H7 (cell line): ENCODE measurements around the gene ZNF764. TPM values are rescaled to one million over a fixed set of nuclear protein-coding genes. Genes with fewer than 3 reads are reported as not detected.

Experiments used
- DNase-seq: peaks from one replicate; pipeline ENCODE4 v3.0.0; 2012
- H3K27me3 ChIP-seq: 2 replicates; pipeline ENCODE4 v1.6.0; 2011; ENCODE audit warnings: mild to moderate bottlenecking, low read length; ENCODE audit not compliant: control insufficient read depth, insufficient read depth
- H3K36me3 ChIP-seq: replicated peaks from 2 replicates; pipeline ENCODE4 v1.5.1; 2011; ENCODE audit warnings: low read length; ENCODE audit not compliant: control insufficient read depth, insufficient read depth
- H3K4me3 ChIP-seq: 2 replicates; pipeline ENCODE4 v1.5.1; 2011; ENCODE audit warnings: low read depth, mild to moderate bottlenecking, control low read depth, low read length, moderate library complexity; ENCODE audit not compliant: insufficient read depth
- total RNA-seq: library from RNA; depleted of rRNA; stranded (reverse); fragments of >200 nt; shearing (Covaris generic); gene quantifications from 2 replicates; pipeline ENCODE4 v1.2.3, GENCODE V29; 2014

ZNF764 gene
- total RNA-seq, 1 experiment from 2014 or later, result 10.2 TPM

DNA sequence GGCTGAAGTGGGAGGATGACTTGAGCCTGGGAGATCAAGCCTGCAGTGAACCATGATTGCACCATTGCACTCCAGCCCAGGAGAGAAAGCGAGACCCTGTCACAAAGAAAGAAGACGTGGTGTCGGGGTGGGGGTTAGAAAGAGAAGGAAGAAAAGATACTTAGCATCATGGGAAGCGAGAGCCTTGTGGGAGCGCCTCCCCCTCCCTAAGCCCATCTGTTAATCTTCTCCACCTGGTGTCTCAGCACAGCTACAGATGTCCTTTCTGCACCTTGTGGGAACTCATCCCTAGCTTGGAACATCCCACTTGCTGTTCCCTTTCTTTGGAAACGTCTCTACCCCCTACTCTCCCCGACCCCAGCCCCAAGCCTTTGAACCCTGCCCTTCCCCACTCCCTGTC lies 7.4 kb upstream of the ZNF764 start:
- H3K4me3 ChIP-seq, result no peak overlapping the region
- no peak for DNase-seq
- H3K27me3 ChIP-seq, result no peaks in the 10 kb centered on the region

GRCh38 chr16:30562021-30562420 lies 3.8 kb upstream of the ZNF764 start:
- H3K36me3 ChIP-seq, result no peaks in the 10 kb centered on the region
- DNase-seq, result no peak
- no peaks in the 10 kb centered on the region for H3K27me3 ChIP-seq
- no peak overlapping the region for H3K4me3 ChIP-seq

More for the DNA sequence above, 7.4 kb upstream of the ZNF764 start:
- no peaks in the 10 kb centered on the region for H3K36me3 ChIP-seq

DNA sequence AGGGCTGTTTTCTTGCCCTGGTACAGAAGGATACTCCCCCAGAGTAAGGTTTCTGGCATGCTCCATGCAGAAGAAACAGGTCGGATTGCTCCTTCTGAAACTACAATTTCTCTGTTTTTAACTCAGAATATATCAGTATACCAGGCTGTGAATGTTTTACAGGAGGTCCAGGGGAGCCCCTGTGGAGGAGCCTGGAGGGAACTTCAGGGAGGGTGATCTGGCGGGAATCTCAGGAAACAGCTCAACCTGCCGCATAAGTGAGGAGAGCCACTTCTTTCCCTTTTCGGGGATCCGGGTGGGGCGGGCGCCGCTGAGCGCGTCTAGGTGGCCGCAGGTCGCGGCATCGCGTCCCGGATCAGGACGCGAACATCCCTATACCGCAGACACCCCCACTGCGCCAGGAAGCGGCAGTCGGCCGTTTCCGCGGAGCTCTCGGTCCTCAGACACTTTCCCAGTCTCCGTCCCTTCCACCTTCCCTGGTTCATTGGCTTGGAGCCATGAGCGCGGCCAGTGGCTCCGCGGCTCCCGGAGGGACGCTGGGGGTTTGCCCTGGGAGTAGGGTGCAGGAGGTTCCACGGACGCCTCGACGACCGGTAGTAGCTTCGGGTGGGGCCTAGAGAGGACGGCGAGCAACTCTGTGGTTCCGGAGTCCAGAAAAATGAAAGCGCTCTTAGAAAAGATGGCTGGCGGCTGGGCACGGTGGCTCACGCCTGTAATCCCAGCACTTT lies 3.1 kb upstream of the ZNF764 start:
- DNase-seq, result peak; percentile 76
- no peaks in the 10 kb centered on the region for H3K36me3 ChIP-seq
- no peaks in the 10 kb centered on the region for H3K27me3 ChIP-seq
- H3K4me3 ChIP-seq, result peak overlapping the region; percentile 38; the same call in 1 of the 2 replicates

DNA sequence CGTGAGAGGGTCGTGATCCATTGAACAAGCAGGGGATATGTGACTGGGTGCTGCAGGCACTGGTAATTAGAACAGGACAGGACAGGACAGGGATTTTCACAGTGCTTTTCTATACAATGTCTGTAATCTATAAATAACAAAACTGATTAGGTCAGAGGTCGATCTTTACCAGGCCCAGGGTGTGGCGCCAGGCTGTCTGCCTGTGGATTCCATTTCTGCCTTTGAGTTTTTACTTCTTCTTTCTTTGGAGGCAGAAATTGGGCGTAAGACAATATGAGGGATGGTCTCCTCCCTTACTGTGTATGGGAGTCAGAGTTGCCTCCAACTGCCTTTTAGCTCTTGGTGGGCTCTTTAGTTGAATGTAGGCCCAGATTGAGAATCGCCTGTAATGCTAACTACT lies 1.5 kb upstream of the ZNF764 start:
- H3K27me3 ChIP-seq, result no peaks in the 10 kb centered on the region
- no peak overlapping the region for H3K4me3 ChIP-seq
- DNase-seq, result no peak
- H3K36me3 ChIP-seq, result no peaks in the 10 kb centered on the region; the same call in 1 of the 2 replicates

- Histone ChIP-seq H3K4me3 (peak overlapping the region; percentile 25), H3K27me3 (no peaks in the 10 kb centered on the region), H3K36me3 (no peaks in the 10 kb centered on the region; the same call in 1 of the 2 replicates)
- no peak for DNase-seq
These were observed 709 bp upstream of the ZNF764 start for GRCh38 chr16:30558789-30559377.

- Histone ChIP-seq H3K36me3 (no peaks in the 10 kb centered on the region; the same call in 1 of the 2 replicates), H3K4me3 (peak overlapping the region; percentile 86), H3K27me3 (no peaks in the 10 kb centered on the region)
- DNase-seq, result no peak
These were observed 542 bp downstream of the ZNF764 start for GRCh38 chr16:30557707-30557956.

- H3K27me3 ChIP-seq, result no peaks in the 10 kb centered on the region
- H3K4me3 ChIP-seq, result no peak overlapping the region
- DNase-seq, result peak; percentile 41
- H3K36me3 ChIP-seq, result no peaks in the 10 kb centered on the region; the same call in 1 of the 2 replicates
These were observed 2.1 kb downstream of the ZNF764 start for GRCh38 chr16:30556125-30556473.

GRCh38 chr16:30555315-30556124 lies 2.7 kb downstream of the ZNF764 start:
- H3K36me3 ChIP-seq, result no peaks in the 10 kb centered on the region; the same call in 1 of the 2 replicates
- no peak overlapping the region for H3K4me3 ChIP-seq
- no peak for DNase-seq
- no peaks in the 10 kb centered on the region for H3K27me3 ChIP-seq

DNA sequence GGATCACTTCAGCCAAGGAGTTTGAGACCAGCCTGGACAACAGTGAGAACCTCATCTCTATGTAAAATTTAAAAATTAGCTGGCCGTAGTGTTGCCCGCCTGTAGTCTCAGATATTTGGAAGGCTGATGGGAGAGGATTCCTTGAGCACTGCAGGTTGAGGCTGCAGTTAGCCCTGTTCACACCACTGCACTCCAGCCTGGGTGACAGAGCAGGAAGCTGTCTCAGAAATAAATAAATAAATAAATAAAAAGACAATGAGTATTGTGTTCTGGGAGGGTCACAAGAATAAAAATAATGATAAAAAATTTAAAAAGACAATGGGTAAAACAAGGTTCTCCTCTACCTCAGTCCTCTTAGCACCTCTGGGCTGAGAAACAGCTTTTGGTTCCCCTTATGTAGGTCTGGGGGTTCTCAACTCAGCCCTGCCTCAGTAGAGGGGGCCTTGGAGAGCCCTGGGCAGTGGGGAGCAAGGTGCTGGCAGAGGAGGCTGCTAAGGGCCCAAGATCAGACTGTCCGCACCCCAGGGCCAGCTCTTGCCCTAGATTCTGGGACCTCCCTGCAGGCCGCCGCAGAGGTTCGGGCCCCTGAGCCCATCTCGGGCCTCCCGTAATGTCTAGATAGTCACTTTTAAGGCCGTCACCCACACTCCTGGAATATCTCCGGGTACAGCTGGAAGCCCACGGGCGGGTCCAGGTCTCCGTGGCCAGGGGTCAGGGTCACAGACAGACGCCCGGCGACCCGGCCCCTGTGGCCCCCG lies 3.4 kb downstream of the ZNF764 start:
- no peaks in the 10 kb centered on the region; the same call in 1 of the 2 replicates for H3K36me3 ChIP-seq
- no peaks in the 10 kb centered on the region for H3K27me3 ChIP-seq
- no peak for DNase-seq
- H3K4me3 ChIP-seq, result no peak overlapping the region

DNA sequence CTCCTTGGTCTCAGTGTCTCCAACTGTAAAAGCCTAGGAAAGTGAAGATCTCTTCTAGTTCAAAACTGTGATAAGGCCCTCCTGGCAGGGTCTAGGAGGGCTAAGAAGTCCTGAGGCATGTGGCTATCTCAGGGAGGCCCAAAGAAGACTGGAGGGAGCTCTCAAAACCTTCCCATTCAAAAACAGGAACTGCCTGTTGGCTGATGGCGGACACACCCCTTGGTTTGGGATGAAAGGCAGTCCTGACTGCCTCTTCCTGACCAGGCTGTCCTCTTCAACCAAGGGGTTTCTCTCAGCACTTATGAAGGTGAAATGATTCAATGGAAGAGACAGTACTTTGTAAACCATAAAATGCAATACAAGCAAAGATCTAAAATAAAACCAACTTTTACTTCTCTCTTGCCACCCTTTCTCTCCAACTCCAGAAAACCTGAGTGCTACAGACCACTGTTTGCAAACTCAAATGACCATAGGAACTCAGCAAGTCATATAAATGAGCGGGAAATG lies 4.7 kb downstream of the ZNF764 start:
- H3K36me3 ChIP-seq, result no peaks in the 10 kb centered on the region; the same call in 1 of the 2 replicates
- DNase-seq, result no peak
- H3K4me3 ChIP-seq, result no peak overlapping the region
- no peaks in the 10 kb centered on the region for H3K27me3 ChIP-seq

DNA sequence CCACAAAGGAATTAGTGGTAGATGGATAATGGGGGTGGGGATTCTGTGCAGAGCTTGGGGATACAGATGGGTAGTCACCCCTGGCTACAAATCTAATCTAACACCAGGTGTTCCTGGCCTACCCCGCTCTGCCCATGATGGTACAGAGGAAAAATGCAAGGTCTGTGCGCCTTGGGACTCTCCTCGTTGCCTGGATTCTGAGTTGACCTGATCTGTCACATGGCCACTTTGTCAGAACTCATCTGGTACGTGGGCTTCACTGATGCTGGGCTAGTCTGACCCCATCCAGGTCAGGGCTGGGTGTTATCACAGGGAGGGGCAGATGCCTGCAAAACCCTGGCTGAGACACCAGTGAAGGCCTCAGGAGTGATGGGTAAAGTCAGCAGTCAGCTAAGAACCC lies 5.2 kb downstream of the ZNF764 start:
- no peak for DNase-seq
- Histone ChIP-seq H3K4me3 (no peak overlapping the region), H3K27me3 (no peaks in the 10 kb centered on the region), H3K36me3 (no peaks in the 10 kb centered on the region; the same call in 1 of the 2 replicates)

GRCh38 chr16:30551781-30552180 lies 6.4 kb downstream of the ZNF764 start:
- H3K27me3 ChIP-seq, result no peaks in the 10 kb centered on the region
- DNase-seq, result no peak
- H3K4me3 ChIP-seq, result no peak overlapping the region
- no peaks in the 10 kb centered on the region; the same call in 1 of the 2 replicates for H3K36me3 ChIP-seq

DNA sequence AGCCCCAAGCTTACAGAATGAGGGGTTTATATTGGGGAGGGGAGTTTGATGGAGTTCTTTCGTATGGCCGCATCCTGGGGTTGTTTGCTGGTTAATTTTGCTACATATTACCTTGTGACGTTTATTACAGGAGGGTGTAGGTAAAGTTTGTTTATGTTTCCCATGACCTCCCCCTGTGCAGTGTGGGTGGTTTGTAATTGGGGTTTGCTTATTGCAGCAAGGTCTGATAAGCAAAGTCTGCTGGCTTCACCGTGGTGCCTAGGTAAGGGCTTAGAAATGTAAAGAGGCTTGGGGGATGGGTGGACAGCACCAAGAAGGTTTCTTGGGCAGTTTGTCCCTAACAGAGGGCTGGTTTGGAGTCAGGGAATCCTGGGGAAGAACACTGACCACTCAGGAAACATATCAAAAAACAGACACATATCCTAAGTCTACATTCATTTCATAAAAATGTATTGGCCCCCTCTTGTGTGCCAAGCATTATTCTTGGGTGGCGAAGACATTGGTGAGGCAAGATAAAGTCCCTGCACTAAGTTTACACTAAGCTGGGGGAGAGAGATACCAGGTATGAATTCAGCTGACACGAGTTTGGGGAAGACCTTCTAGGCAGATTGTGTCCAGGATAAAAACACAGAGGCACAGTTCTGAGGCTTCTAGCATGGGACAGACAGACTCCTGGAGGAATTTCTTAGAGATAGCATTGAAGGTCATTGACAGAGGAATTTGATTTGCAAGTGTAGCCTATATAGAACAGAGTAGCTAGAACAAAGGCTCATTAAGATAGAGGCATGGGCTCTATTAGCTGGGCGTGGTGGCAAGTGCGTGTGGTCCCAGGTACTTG lies 9.5 kb downstream of the ZNF764 start:
- Histone ChIP-seq H3K27me3 (no peaks in the 10 kb centered on the region), H3K4me3 (no peak overlapping the region), H3K36me3 (no peaks in the 10 kb centered on the region)

More for the DNA sequence above, 9.5 kb downstream of the ZNF764 start:
- DNase-seq, result no peak
